GM12878 (cell line): ENCODE measurements around the gene KCNE4. TPM values are rescaled to one million over a fixed set of nuclear protein-coding genes. Genes with fewer than 3 reads are reported as not detected.

Experiments used
- ATAC-seq: fragments of 200-7000 bp; cut with Tn5 transposase; 3 replicates; pipeline ENCODE4 v1.9.1; 2020; ENCODE audit warnings: mild to moderate bottlenecking, moderate library complexity
- BruUV-seq: library from RNA; stranded (reverse); fragments of 400-500 nt; replicated peaks from 2 replicates; lab custom pipeline; 2021; lab: Mats Ljungman, UMichigan
- CTCF ChIA-PET: fragments of 300-600 bp; sonication (Branson Sonifier 250); formaldehyde crosslinking; extraction: SDS; loops from one replicate; lab custom pipeline; 2021; ENCODE audit warnings: inconsistent platforms; lab: Yijun Ruan, JAX
- POLR2A ChIA-PET: fragments of 350-600 bp; formaldehyde crosslinking; extraction: SDS; loops from one replicate; lab custom pipeline; 2021; ENCODE audit warnings: inconsistent platforms; lab: Charles Lee
- RAD21 ChIA-PET: fragments of 300-600 bp; sonication (Branson Sonifier 250); formaldehyde crosslinking; loops from one replicate; lab custom pipeline; 2023; ENCODE audit warnings: antibody characterized with exemption; ENCODE audit not compliant: unreplicated experiment; lab: Charles Lee
- SMC1A ChIA-PET: fragments of 300-600 bp; sonication (Branson Sonifier 250); formaldehyde crosslinking; loops from one replicate; lab custom pipeline; 2023; ENCODE audit not compliant: unreplicated experiment, uncharacterized antibody; lab: Charles Lee
- DNase-seq: peaks from one replicate; pipeline ENCODE4 v3.0.0-alpha.2; 2011; ENCODE audit warnings: low read depth, low spot score
- FAIRE-seq: peaks from 3 replicates; lab custom pipeline; 2011; peaks lifted over from hg19 to GRCh38; lab: Jason Lieb, UNC
- H2AFZ ChIP-seq: 2 replicates; pipeline ENCODE4 v1.6.0; 2011; ENCODE audit warnings: low read depth, low read length, control low read depth; ENCODE audit not compliant: control insufficient read depth
- H3K27ac ChIP-seq: 2 replicates; pipeline ENCODE4 v1.5.1; 2011; ENCODE audit warnings: control low read depth; ENCODE audit not compliant: control insufficient read depth, insufficient read depth
- H3K27me3 ChIP-seq, 2 experiments: replicated peaks in 1 of 2; 2 replicates each; pipeline versions ENCODE4 v1.6.0 to v1.6.1; 2011; ENCODE audit warnings: low read length in 1 of 2; ENCODE audit not compliant: control insufficient read depth in 2 of 2, insufficient read depth in 2 of 2
- H3K36me3 ChIP-seq, 2 experiments: 2 replicates each; pipeline ENCODE4 v1.5.1; 2011; ENCODE audit warnings: low read length in 1 of 2; ENCODE audit not compliant: control insufficient read depth in 2 of 2, insufficient read depth in 2 of 2
- H3K4me1 ChIP-seq: 2 replicates; pipeline ENCODE4 v1.6.1; 2011; ENCODE audit warnings: mild to moderate bottlenecking, low read length, moderate library complexity, mixed read lengths; ENCODE audit not compliant: control insufficient read depth, insufficient read depth
- H3K4me2 ChIP-seq: 2 replicates; pipeline ENCODE4 v1.6.0; 2011; ENCODE audit warnings: control low read depth; ENCODE audit not compliant: control insufficient read depth, insufficient read depth
- H3K4me3 ChIP-seq: fragments of 200-600 bp; sonication (generic); 2 replicates; pipeline ENCODE4 v1.5.1; 2016
- H3K79me2 ChIP-seq: 2 replicates; pipeline ENCODE4 v1.6.0; 2011; ENCODE audit warnings: low read length; ENCODE audit not compliant: control insufficient read depth, insufficient read depth
- H3K9ac ChIP-seq: 2 replicates; pipeline ENCODE4 v1.8.0; 2011; ENCODE audit warnings: low read length, control low read depth, mixed read lengths; ENCODE audit not compliant: control insufficient read depth, insufficient read depth
- H3K9me3 ChIP-seq: replicated peaks from 3 replicates; pipeline ENCODE4 v1.5.1; 2011; ENCODE audit warnings: mild to moderate bottlenecking, low read length; ENCODE audit not compliant: control insufficient read depth, insufficient read depth
- H4K20me1 ChIP-seq: 2 replicates; pipeline ENCODE4 v1.6.0; 2011; ENCODE audit not compliant: control insufficient read depth, insufficient read depth
- CHD4 ChIP-seq: fragments of 200-600 bp; sonication (generic); IDR thresholded peaks from 2 replicates; pipeline ENCODE4 v1.6.1; 2016; ENCODE audit warnings: mild to moderate bottlenecking
- E2F4 ChIP-seq: IDR thresholded peaks from 2 replicates; pipeline ENCODE4 v1.6.1; 2012; ENCODE audit warnings: low read depth, low read length, improper control_type of control experiment
- FOS ChIP-seq: IDR thresholded peaks from 3 replicates; pipeline ENCODE4 v1.6.1; 2011; ENCODE audit warnings: borderline replicate concordance; ENCODE audit not compliant: insufficient read length; ENCODE audit errors: extremely low read depth
- HDAC2 ChIP-seq: fragments of 200-600 bp; sonication (generic); IDR thresholded peaks from 2 replicates; pipeline ENCODE4 v1.6.1; 2017
- MTA2 ChIP-seq: fragments of 450-650 bp; IDR thresholded peaks from 2 replicates; pipeline ENCODE4 v1.6.1; 2016; ENCODE audit warnings: low read depth, mild to moderate bottlenecking, moderate library complexity
- PML ChIP-seq: IDR thresholded peaks from 2 replicates; pipeline ENCODE4 v1.6.1; 2012; ENCODE audit warnings: low read length, inconsistent platforms
- POLR2AphosphoS5 ChIP-seq: IDR thresholded peaks from 2 replicates; pipeline ENCODE4 v1.6.1; 2011; ENCODE audit warnings: mild to moderate bottlenecking, low read length, inconsistent platforms
- SIN3A ChIP-seq: IDR thresholded peaks from 2 replicates; pipeline ENCODE4 v1.6.1; 2012; ENCODE audit warnings: low read depth, low read length, improper control_type of control experiment
- TCF12 ChIP-seq: IDR thresholded peaks from 2 replicates; pipeline ENCODE4 v1.6.1; 2011; ENCODE audit warnings: low read depth, mild to moderate bottlenecking, low read length
- WGBS: methylation state at CpG from one replicate; pipeline ENCODE4 v1.1.6; 2016; ENCODE audit warnings: low lambda C conversion rate; ENCODE audit not compliant: insufficient replicate concordance, insufficient coverage; ENCODE audit errors: missing lambda C conversion rate; 5-methylcytosine and 5-hydroxymethylcytosine counted together
- in situ Hi-C: fragments of 300-500 bp; cut with MboI; formaldehyde crosslinking; loops from 9 replicates; pipeline ENCODE4 v1.14.3; 2018; ENCODE audit warnings: mixed read lengths
- intact Hi-C: fragments of 100-400 bp; cut with micrococcal nuclease; formaldehyde crosslinking; loops from one replicate; pipeline ENCODE4 v1.14.2; 2022; ENCODE audit not compliant: unreplicated experiment
- polyA plus RNA-seq, 11 experiments: library from polyadenylated mRNA; depleted of rRNA in 4 of 11; unstranded in 6 of 11; stranded (reverse) in 5 of 11; fragments of >200 nt; fragmentation: Nextera tagmentation in 4 of 11; fragmentation: Illumina TruSeq in 1 of 11; extraction: Ambion mirVana in 4 of 11; extraction: Trizol in 1 of 11; gene quantifications; 1 replicate in 1 of 11; 2 replicates in 10 of 11; pipeline versions ENCODE4 v1.2.1 to v1.2.3, GENCODE V29; 2011 to 2016; ENCODE audit warnings: inconsistent platforms in 2 of 11, missing spikeins in 2 of 11, low read depth in 1 of 11
- total RNA-seq, 4 experiments: library from RNA; depleted of rRNA in 3 of 4; stranded (reverse); fragments of >200 nt in 3 of 4; fragmentation: Illumina TruSeq in 1 of 4; extraction: Trizol in 1 of 4; gene quantifications; 2 replicates each; pipeline versions ENCODE4 v1.2.1 to v1.2.3, GENCODE V29; 2013 to 2021
- TF ChIP-seq, protein P1 (sequence below), 3 experiments: IDR thresholded peaks in 2 of 3; conservative IDR thresholded peaks in 1 of 3; 2 replicates each; pipeline ENCODE4 v1.5.1; 2011; ENCODE audit warnings: low read depth in 3 of 3, low read length in 3 of 3, mild to moderate bottlenecking in 3 of 3, control low read depth in 2 of 3, moderate library complexity in 2 of 3, inconsistent platforms in 1 of 3, mixed read lengths in 1 of 3; ENCODE audit not compliant: control insufficient read depth in 2 of 3, insufficient read depth in 1 of 3; ENCODE audit errors: extremely low read depth in 1 of 3
- TF ChIP-seq, protein P2 (sequence below): fragments of 450-650 bp; IDR thresholded peaks from 2 replicates; pipeline ENCODE4 v1.6.1; 2017; ENCODE audit warnings: antibody characterized with exemption, mild to moderate bottlenecking, moderate library complexity
- TF ChIP-seq, protein P3 (sequence below): IDR thresholded peaks from 2 replicates; pipeline ENCODE4 v1.6.1; 2012; ENCODE audit warnings: low read depth, low read length, improper control_type of control experiment
- TF ChIP-seq, protein P4 (sequence below): fragments of 450-650 bp; formaldehyde crosslinking; IDR thresholded peaks from 2 replicates; pipeline ENCODE4 v1.4.0; 2022; ENCODE audit warnings: mild to moderate bottlenecking, moderate library complexity
- TF ChIP-seq, protein P5 (sequence below): fragments of 450-650 bp; IDR thresholded peaks from 2 replicates; pipeline ENCODE4 v1.6.1; 2014; ENCODE audit warnings: mild to moderate bottlenecking

KCNE4 gene
- total and polyA plus RNA-seq, 10 of the 15 experiments (the other 5 are each of a cell fraction or from before 2014, with no cell fraction given): 0.30 TPM; not detected in 9

DNA sequence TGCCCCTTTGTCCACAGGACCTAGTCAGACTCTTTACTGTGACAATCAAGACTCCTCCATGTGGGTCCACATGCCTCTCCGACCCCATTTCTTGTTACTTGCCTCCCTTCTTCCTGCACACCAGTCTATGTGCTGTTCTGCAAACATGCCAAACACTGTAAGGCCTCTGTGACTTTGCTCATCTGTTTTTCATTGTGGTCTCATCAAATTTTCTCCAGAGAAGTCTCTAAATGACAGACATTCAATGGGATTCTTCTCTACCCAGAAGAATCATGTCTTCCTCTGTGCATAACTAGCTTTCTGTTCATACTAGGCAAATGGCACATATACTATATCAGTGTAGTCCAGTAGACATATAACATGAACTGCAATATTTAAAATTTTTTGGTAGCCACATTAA, 43.0 kb upstream of the KCNE4 start:
- ATAC-seq: no peak
- TF ChIP-seq POLR2AphosphoS5: no peak
- TF ChIP-seq, protein P1, sequence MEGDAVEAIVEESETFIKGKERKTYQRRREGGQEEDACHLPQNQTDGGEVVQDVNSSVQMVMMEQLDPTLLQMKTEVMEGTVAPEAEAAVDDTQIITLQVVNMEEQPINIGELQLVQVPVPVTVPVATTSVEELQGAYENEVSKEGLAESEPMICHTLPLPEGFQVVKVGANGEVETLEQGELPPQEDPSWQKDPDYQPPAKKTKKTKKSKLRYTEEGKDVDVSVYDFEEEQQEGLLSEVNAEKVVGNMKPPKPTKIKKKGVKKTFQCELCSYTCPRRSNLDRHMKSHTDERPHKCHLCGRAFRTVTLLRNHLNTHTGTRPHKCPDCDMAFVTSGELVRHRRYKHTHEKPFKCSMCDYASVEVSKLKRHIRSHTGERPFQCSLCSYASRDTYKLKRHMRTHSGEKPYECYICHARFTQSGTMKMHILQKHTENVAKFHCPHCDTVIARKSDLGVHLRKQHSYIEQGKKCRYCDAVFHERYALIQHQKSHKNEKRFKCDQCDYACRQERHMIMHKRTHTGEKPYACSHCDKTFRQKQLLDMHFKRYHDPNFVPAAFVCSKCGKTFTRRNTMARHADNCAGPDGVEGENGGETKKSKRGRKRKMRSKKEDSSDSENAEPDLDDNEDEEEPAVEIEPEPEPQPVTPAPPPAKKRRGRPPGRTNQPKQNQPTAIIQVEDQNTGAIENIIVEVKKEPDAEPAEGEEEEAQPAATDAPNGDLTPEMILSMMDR (IDR thresholded peaks at IDR 0.05 in 2 of 3, conservative IDR thresholded peaks at IDR 0.05 in 1 of 3; ENCODE audit: control insufficient read depth in 2 of 3, extremely low read depth in 1 of 3, insufficient read depth in 1 of 3, low read depth in 3 of 3, low read length in 3 of 3): no peak
- no peak for TF ChIP-seq TCF12
- no peak for TF ChIP-seq HDAC2
- TF ChIP-seq, protein P2, sequence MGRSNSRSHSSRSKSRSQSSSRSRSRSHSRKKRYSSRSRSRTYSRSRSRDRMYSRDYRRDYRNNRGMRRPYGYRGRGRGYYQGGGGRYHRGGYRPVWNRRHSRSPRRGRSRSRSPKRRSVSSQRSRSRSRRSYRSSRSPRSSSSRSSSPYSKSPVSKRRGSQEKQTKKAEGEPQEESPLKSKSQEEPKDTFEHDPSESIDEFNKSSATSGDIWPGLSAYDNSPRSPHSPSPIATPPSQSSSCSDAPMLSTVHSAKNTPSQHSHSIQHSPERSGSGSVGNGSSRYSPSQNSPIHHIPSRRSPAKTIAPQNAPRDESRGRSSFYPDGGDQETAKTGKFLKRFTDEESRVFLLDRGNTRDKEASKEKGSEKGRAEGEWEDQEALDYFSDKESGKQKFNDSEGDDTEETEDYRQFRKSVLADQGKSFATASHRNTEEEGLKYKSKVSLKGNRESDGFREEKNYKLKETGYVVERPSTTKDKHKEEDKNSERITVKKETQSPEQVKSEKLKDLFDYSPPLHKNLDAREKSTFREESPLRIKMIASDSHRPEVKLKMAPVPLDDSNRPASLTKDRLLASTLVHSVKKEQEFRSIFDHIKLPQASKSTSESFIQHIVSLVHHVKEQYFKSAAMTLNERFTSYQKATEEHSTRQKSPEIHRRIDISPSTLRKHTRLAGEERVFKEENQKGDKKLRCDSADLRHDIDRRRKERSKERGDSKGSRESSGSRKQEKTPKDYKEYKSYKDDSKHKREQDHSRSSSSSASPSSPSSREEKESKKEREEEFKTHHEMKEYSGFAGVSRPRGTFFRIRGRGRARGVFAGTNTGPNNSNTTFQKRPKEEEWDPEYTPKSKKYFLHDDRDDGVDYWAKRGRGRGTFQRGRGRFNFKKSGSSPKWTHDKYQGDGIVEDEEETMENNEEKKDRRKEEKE: no peak
- TF ChIP-seq, protein P3, sequence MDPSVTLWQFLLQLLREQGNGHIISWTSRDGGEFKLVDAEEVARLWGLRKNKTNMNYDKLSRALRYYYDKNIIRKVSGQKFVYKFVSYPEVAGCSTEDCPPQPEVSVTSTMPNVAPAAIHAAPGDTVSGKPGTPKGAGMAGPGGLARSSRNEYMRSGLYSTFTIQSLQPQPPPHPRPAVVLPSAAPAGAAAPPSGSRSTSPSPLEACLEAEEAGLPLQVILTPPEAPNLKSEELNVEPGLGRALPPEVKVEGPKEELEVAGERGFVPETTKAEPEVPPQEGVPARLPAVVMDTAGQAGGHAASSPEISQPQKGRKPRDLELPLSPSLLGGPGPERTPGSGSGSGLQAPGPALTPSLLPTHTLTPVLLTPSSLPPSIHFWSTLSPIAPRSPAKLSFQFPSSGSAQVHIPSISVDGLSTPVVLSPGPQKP: no peak
- TF ChIP-seq, protein P4, sequence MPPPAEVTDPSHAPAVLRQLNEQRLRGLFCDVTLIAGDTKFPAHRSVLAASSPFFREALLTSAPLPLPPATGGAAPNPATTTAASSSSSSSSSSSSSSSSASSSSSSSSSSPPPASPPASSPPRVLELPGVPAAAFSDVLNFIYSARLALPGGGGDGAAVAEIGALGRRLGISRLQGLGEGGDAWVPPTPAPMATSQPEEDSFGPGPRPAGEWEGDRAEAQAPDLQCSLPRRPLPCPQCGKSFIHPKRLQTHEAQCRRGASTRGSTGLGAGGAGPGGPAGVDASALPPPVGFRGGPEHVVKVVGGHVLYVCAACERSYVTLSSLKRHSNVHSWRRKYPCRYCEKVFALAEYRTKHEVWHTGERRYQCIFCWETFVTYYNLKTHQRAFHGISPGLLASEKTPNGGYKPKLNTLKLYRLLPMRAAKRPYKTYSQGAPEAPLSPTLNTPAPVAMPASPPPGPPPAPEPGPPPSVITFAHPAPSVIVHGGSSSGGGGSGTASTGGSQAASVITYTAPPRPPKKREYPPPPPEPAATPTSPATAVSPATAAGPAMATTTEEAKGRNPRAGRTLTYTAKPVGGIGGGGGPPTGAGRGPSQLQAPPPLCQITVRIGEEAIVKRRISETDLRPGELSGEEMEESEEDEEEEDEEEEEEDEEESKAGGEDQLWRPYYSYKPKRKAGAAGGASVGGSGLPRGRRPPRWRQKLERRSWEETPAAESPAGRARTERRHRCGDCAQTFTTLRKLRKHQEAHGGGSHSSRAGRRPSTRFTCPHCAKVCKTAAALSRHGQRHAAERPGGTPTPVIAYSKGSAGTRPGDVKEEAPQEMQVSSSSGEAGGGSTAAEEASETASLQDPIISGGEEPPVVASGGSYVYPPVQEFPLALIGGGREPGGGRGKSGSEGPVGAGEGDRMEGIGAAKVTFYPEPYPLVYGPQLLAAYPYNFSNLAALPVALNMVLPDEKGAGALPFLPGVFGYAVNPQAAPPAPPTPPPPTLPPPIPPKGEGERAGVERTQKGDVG (CRISPR knock-in tag): no peak
- TF ChIP-seq SIN3A: no peak
- TF ChIP-seq, protein P5, sequence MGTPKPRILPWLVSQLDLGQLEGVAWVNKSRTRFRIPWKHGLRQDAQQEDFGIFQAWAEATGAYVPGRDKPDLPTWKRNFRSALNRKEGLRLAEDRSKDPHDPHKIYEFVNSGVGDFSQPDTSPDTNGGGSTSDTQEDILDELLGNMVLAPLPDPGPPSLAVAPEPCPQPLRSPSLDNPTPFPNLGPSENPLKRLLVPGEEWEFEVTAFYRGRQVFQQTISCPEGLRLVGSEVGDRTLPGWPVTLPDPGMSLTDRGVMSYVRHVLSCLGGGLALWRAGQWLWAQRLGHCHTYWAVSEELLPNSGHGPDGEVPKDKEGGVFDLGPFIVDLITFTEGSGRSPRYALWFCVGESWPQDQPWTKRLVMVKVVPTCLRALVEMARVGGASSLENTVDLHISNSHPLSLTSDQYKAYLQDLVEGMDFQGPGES: no peak
- TF ChIP-seq FOS: no peak
- TF ChIP-seq MTA2: no peak
- TF ChIP-seq PML: no peak
- no peak for TF ChIP-seq CHD4
- no peak for TF ChIP-seq E2F4

More for the DNA sequence above, 43.0 kb upstream of the KCNE4 start:
- Histone ChIP-seq H3K9ac (no peak overlapping the region), H3K9me3 (no peaks in the 10 kb centered on the region), H3K36me3 (no peaks in the 10 kb centered on the region), H3K4me2 (no peak overlapping the region), H3K27me3 (no peaks in the 10 kb centered on the region; a peak in 1 of 4 replicates), H4K20me1 (no peaks in the 10 kb centered on the region), H3K4me1 (no peaks in the 10 kb centered on the region), H2AFZ (no peak overlapping the region), H3K4me3 (no peak overlapping the region), H3K79me2 (no peaks in the 10 kb centered on the region), H3K27ac (no peak overlapping the region)
- RAD21 ChIA-PET: no interaction called here
- FAIRE-seq: no peak
- 0% methylated on average over 1 of the region's 1 CpG for WGBS
- POLR2A ChIA-PET: no interaction called here
- no TSS peak for BruUV-seq
- intact Hi-C loops: no loop called here
- in situ Hi-C loops: no loop called here
- no peak for DNase-seq
- CTCF ChIA-PET: no interaction called here
- SMC1A ChIA-PET: no interaction called here
